Stimulated activated CD4-positive, alpha-beta T cell treated with anti-CD3 and anti-CD28 coated beads, Interleukin-1b, Interleukin-23, amount 100 ng/mL, for 48 hours (primary cell): ENCODE data around the gene GAK.

Source experiments
- DNase-seq: peaks from one replicate; pipeline ENCODE4 v3.0.0-alpha.2; 2020

Gene GAK

DNA sequence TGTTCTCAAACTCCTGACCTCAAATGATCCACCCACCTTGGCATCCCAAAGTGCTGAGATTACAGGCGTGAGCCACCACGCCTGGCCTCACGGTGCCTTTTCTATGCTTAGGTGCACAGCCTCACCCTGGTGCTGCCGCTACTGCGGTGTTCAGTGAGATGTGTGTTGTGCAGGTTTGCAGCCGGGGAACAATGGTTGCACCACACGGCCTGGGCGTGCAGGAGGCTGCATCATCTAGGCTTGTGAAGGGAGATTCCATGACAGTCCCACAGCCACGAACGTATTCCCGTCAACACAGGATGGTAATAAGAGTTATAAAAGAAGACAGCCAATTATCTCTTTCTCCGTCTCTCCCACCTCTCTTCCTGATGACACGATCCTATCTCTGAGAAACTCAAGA, 128.2 kb downstream of the GAK start:
- DNase-seq = no peak

DNA sequence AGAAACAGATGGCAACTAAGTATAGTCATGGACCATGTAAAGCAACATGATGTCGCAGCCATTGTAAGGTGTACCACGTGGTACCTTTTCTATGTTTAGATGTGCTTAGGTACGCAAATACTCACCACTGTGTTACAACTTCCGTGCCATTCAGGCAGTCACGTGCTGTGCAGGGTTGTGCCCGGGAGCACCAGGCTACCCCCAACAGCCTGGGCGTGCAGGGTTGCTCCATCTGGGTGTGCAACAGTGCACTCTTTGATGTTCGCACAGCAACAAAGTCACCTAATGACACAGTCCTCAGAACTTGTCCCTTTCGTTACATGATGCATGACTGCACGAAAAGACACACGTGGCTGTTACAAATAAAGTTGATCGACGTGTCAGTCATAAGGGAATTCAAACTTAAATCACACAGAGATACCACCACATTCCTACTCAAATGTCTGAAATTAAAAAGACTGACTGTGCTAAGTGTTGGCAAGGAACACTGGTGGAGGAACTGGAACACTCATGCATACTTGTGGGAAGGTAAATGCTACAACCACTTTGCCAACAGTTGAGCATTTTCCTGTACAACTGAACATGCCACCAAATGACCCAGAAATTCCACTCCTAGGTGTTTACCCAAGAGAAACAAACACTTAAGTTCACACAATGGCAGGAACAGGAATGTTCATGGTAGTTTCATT, 130.5 kb downstream of the GAK start:
- no peak for DNase-seq
